H1 (cell line): ENCODE results near the gene PLA2G15. TPM values are rescaled to one million over a fixed set of nuclear protein-coding genes. Genes with fewer than 3 reads are reported as not detected.

Source experiments
- CBX8 ChIP-seq: fragments of 300-800, 300-1000 bp; sonication (generic); IDR thresholded peaks from 2 replicates; pipeline ENCODE4 v1.7.1; 2016; ENCODE audit warnings: low read depth, low read length, borderline replicate concordance
- PHF8 ChIP-seq: fragments of 200-600 bp; sonication (generic); conservative IDR thresholded peaks from 2 replicates; pipeline ENCODE4 v1.7.1; 2012; ENCODE audit warnings: low read depth, mild to moderate bottlenecking, inconsistent platforms, low read length, moderate library complexity
- SAP30 ChIP-seq: fragments of 300-600 bp; sonication (generic); IDR thresholded peaks from 2 replicates; pipeline ENCODE4 v1.7.1; 2012; ENCODE audit warnings: low read length, moderate library complexity, mild to moderate bottlenecking, inconsistent platforms; ENCODE audit not compliant: insufficient read depth, insufficient replicate concordance
- SIRT6 ChIP-seq: IDR thresholded peaks from one replicate; pipeline ENCODE4 v1.7.1; 2012; ENCODE audit warnings: low read length, inconsistent platforms
- SP1 ChIP-seq: IDR thresholded peaks from 2 replicates; pipeline ENCODE4 v1.6.1; 2011; ENCODE audit warnings: low read depth, low read length
- SP2 ChIP-seq: IDR thresholded peaks from 2 replicates; pipeline ENCODE4 v1.6.1; 2012; ENCODE audit warnings: mild to moderate bottlenecking, low read length, inconsistent platforms
- ZNF274 ChIP-seq: IDR thresholded peaks from 2 replicates; pipeline ENCODE4 v1.7.0; 2012; ENCODE audit warnings: low read length, borderline replicate concordance; ENCODE audit errors: extremely low read depth
- polyA plus RNA-seq, 7 experiments: library from polyadenylated mRNA; depleted of rRNA in 3 of 7; stranded (reverse) in 5 of 7; unstranded in 2 of 7; fragments of >200 nt in 5 of 7; fragments of 200-250 nt in 2 of 7; gene quantifications; 1 replicate in 5 of 7; 2 replicates in 1 of 7; 4 replicates in 1 of 7; pipeline versions ENCODE4 v1.2.1 to v1.2.3, GENCODE V29; 2011 to 2013; ENCODE audit warnings: missing spikeins in 2 of 7, mixed read lengths in 2 of 7
- total RNA-seq: library from RNA; stranded (reverse); fragmentation: NEBNext Ultra II Directional; extraction: Animal tissue kit (Norgen Biotek cat#: 25700); gene quantifications from 2 replicates; pipeline ENCODE4 v1.2.1, GENCODE V29; 2021

PLA2G15 gene
- total and polyA plus RNA-seq, 2 of the 8 experiments (the other 6 are each of a cell fraction or from before 2014, with no cell fraction given): 11.2 to 12.0 TPM

GRCh38 chr16:68257906-68258800, 13.0 kb downstream of the PLA2G15 start (continued):
- TF ChIP-seq ZNF274: no peak
- no peak for TF ChIP-seq SAP30
- no peak for TF ChIP-seq CBX8
- TF ChIP-seq SP2: no peak
- no peak for TF ChIP-seq SP1
- no peak for TF ChIP-seq PHF8
- no peak for TF ChIP-seq SIRT6
